Measurements from ENCODE around the gene CHD2.
"Not testable (repeated sequence)": the region's sequence is repeated elsewhere in the genome, so short reads cannot be mapped to it uniquely, and the experiment has no call there.

Gene CHD2

DNA sequence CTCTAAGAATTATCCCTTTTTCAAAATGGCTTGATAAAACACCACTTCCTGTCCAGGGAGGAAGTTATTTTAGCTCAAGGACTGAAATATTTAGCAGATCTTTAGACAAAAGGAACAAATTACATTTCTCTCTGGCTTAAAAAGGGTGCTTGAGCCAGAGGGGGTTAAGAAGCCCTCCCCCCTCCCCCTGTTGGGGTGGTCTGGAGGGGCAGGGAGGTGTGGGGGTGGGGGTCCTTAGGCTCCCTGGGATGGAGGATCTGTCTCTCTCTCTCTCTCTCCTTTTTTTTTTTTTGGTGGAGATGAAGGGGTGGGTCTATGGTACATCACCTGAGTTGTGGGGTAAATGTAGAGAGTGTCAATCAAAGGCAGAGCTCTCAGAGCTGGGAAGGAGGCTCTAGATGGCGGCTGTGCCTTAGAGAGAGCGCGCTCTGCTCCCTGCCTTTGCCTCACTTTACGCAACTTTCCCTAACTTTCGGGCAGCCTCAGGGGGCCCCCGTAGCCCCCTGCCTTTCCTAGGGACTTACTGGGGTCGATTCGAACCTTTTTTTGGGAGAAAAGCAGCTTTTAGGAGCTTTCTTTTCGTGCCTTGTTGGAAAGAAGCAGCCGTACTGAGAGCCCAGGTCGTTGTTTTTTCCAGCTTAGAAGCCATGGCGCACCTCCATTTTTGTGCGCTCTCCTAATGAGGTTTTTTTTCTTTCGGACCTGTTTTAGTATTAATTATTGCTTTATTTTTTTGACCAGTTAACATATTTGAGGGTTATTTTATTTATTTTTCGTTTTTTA lies at the start of gene CHD2:
Gene CHD2, plus strand, starts transcription at position 377 of the 783 bp plus-strand sequence. CDS start 914 bp downstream, outside the sequence.
- DNase-seq (ENCODE audit: low spot score) = peak; percentile 74

- no peak for DNase-seq (ENCODE audit: low spot score)
These were observed 46.9 kb upstream of the CHD2 start for GRCh38 chr15:92853222-92853621.

- DNase-seq (ENCODE audit: low spot score) = no peak
These were observed 38.4 kb upstream of the CHD2 start for GRCh38 chr15:92861742-92862141.

GRCh38 chr15:92864127-92864814 lies 35.9 kb upstream of the CHD2 start:
- DNase-seq (ENCODE audit: low spot score) = no peak

GRCh38 chr15:92869263-92869940 lies 30.7 kb upstream of the CHD2 start:
- DNase-seq (ENCODE audit: low spot score) = no peak

DNA sequence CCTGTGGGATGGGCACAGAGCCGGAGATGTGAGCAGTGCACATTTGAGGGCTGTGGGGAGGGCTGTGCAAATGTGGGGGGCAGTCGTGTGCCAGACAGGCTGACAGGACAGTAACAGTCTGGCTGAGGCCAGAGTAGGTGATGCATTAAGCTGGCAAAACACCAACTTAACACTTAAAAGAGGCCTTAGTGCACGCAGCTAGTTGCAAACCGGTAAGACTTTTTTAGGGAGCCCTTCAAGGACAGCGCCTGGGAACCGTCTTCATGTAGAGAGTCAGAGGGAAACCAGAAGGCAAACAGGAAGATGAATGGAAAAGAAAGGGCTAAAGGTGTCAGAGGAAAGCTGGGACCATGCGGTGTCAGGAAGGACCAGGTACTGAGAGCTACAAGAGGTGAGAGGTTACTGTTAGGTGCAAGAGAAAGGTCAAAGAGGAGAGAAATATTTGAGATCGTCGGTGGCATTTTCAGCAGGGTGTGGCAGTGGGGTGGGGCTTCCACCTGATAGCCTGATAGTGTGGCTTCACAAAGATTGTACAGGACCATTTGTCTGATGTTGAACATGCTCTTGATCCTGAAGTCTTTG lies 30.0 kb upstream of the CHD2 start:
- no peak for DNase-seq (ENCODE audit: low spot score)

GRCh38 chr15:92872967-92873366 lies 27.2 kb upstream of the CHD2 start:
- DNase-seq (ENCODE audit: low spot score) = not testable (repeated sequence)

DNA sequence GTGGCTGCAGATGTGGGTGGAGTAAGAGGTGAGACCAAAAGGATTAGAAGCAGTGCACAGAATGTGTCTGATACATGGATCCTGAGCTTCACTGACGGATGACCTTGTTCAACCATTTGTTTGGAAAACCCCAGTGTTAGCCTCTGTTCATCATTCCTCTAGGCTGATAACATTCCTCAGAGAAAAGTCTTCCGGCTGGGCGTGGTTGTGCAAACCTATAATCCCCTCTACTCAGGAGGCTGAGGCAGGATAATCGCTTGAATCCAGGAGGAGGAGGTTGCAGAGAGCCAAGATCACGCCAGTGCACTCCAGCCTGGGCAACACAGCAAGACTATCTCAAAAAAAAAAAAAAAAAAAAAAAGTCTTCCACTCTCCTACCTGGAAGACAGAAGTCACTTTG lies 23.1 kb upstream of the CHD2 start:
- no peak for DNase-seq (ENCODE audit: low spot score)

GRCh38 chr15:92877416-92877815 lies 22.7 kb upstream of the CHD2 start:
- DNase-seq (ENCODE audit: low spot score) = no peak

GRCh38 chr15:92878593-92879053 lies 21.5 kb upstream of the CHD2 start:
- DNase-seq (ENCODE audit: low spot score) = no peak

- DNase-seq (ENCODE audit: low spot score) = no peak
These were observed 20.0 kb upstream of the CHD2 start for GRCh38 chr15:92879949-92880725.

DNA sequence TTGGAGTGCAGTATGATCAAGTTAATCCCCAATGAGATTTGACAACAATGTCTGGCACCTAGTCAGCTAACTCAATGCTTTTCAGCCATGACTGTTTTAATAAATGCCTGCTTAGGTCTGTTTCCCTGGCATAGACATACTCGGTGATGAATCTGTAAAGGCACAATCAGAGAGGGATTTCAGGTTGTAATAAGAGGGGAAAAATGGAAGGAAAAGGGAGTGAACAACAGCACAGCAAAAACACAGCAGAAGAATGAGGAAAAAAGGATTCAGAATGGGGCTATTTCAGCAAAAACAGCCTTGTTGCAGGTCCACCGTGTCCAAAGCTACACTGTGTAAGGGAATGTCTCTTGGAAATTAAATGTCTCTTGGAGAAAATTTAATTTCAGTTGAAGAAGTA lies 19.3 kb upstream of the CHD2 start:
- DNase-seq (ENCODE audit: low spot score) = no peak

DNA sequence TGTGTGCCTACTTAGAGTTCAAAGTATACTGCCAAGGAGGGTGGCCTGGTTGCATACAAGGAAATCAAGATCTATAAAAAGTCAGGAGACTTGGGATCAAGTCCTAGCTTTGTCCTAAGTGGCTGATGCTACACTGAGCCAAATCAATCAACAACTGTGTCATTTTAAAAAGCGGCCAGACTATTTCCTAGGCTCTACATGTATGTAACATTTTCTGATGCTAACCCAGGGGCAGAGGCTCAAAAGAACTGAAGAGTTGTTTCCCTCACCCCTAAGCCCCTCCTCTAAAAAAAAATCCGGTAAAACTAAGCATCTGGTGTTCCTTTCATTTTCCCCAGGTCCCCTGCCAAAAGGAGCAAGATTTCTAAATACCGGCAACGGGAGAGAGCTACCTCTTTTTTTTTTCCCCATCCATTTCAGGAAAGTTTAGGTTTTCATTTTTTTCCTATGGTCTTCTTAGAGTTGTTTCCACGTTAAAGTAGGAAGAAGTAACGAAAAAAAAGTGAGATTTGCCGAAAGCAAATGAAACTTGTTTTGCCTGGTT lies 18.8 kb upstream of the CHD2 start:
- DNase-seq (ENCODE audit: low spot score) = peak; percentile 41

DNA sequence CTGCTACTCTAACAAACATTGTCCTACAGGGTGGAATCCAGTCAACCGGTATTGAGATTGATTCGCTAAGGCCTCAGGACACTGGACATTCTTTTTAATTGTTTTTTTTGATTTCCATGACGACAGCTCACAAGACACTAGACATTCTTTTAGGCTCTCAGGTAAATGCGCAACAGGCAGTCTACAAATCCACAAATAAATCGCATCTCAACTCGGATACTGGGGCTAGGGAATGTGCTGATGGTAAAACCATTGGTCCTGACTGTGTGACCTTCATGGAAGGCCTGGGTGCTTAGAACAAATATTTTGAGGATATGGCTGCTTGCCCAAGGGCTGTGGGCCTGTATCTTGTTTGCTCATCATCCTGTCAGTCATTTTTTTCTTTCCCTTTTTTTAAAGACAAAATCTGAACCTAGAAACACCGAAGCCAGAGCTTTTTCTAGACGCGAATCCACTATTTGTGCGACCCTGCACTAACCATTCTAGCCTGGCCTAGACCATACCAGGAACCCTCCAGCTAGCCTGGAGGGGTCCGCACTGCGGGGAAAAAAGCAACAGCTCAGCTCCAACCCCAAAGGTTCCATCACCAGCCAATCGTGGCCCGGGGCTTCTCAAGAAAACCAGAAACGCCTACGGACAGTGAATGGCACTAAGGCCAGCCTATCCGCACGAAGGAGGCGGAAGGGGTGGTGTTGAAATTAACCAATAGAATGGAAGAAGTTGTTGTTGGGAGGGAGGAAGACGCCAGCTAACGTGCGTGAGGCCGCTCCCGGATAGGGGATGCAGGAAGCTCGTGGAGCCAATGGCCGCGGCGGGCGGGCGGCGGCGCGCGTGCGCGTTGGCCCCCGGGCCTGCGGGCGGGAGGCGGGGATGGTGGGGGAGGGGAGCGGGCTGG lies 18.1 kb upstream of the CHD2 start:
- peak; percentile 100 for DNase-seq (ENCODE audit: low spot score)

DNA sequence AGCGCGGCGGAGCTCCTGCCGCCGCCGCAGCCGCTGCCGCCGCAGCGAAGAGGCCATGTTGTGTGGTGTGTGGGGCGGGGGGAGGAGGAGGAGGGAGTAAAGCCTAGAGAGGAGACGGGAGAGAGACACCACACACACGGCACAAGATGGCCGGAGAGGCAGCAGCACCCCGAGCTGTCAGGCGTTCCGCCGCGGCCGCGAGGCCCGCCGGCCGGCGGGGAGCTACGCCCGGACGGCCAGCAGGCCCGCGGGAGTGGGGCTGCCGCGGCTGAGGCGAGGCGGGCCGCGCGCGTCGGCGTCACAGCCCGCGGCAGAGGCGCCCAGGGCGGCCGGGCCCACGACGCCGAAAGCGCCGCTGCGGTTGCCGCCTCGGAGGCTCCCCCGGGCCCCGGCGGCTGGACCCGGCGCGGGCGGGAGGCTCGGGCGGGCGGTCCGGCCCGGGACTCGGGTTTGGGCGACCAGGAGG lies 17.4 kb upstream of the CHD2 start:
- DNase-seq (ENCODE audit: low spot score) = no peak

GRCh38 chr15:92883163-92883875 lies 16.8 kb upstream of the CHD2 start:
- DNase-seq (ENCODE audit: low spot score) = peak; percentile 44

DNA sequence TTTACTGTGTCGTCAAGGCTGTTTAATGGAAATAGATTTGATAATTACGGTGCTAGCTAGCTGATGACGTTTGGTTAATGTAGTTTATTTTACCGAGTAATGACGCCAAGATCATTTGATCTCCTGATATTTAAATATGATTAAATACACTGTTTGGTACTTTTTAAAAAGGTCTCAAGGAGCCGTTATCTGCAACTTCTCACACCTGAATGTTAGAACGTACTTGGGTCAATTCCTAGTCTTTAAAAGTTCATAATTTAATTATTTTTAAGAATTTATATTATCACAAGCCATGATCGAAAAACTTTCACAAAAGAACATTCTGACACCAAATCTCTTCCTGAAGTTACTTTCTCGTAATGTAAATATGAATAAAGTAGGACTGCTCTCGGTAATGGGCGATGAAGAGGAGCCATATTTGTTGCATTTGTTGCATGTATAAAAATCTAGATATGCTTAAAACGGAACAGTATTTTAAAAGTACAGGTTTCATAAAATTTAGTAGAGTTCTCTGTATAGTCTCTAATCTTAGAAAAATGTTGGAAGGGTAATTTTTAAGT lies 16.2 kb upstream of the CHD2 start:
- peak; percentile 45 for DNase-seq (ENCODE audit: low spot score)

DNA sequence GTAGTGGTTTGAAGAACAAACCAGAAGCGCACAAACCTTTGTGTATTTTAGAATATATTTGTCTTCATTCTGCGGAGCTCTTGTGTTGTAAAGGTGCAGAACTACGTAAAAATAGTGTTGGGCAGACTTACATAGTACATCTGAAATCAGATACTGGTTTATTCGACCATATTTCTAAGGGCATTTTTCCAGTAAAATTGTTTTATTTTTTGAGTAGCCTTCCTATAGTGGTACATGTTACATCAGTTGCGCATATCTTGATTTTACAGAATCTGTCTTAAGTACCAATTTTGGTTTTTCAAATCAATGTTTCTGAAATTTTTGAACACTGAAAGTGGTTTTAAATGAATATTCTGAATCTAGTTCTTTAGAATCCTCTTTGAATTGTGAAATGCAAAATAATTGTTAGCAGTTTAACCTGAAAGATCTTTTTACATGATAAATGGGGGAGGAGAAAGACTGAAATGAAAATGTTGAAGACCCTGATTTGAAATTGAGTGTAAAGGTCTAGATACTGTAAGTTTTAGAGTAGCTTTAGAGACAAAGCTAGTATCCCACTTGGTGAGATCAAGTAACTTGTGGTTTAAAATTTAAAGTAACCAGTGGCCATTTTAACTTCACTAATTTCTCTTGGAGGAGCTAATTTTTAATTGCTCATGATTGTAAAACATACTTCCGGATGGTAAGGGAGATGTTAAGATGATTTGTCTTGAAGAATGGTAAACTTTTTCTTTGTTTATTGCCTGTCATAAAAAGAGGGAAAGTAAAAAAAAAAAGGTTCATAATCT lies 15.5 kb upstream of the CHD2 start:
- peak; percentile 31 for DNase-seq (ENCODE audit: low spot score)
